GM13977 (cell line): ENCODE data around the gene TMBIM6.

ENCODE experiments used
- DNase-seq: peaks from one replicate; pipeline ENCODE4 v3.0.0; 2012; ENCODE audit warnings: low spot score
- CTCF ChIP-seq: IDR thresholded peaks from 2 replicates; pipeline ENCODE4 v1.5.1; 2012; ENCODE audit warnings: mild to moderate bottlenecking, control low read depth; ENCODE audit not compliant: insufficient read depth; ENCODE audit errors: extremely low read depth, missing control alignments
- in situ Hi-C: fragments of 300-500 bp; cut with MboI; formaldehyde crosslinking; loops from one replicate; pipeline ENCODE4 v1.12.0; 2022; ENCODE audit warnings: low sequenced_read_pairs, low pct_unique_long_range_greater_than_20kb, mixed read lengths, inconsistent platforms; ENCODE audit not compliant: unreplicated experiment

Gene TMBIM6

GRCh38 chr12:49808686-49809380 lies 67.5 kb downstream of the TMBIM6 start:
- DNase-seq: no peak
- TF ChIP-seq CTCF: no peak
- in situ Hi-C loops: no loop called here

- DNase-seq: no peak
- in situ Hi-C loops: no loop called here
- no peak for TF ChIP-seq CTCF
Observed at GRCh38 chr12:49809381-49809905, 68.1 kb downstream of the TMBIM6 start.

GRCh38 chr12:49809906-49810389 lies 68.6 kb downstream of the TMBIM6 start:
- no peak for DNase-seq
- in situ Hi-C loops: no loop called here
- TF ChIP-seq CTCF: no peak

- no peak for TF ChIP-seq CTCF
- no peak for DNase-seq
- in situ Hi-C loops: no loop called here
Observed at GRCh38 chr12:49811136-49811535, 69.8 kb downstream of the TMBIM6 start.

DNA sequence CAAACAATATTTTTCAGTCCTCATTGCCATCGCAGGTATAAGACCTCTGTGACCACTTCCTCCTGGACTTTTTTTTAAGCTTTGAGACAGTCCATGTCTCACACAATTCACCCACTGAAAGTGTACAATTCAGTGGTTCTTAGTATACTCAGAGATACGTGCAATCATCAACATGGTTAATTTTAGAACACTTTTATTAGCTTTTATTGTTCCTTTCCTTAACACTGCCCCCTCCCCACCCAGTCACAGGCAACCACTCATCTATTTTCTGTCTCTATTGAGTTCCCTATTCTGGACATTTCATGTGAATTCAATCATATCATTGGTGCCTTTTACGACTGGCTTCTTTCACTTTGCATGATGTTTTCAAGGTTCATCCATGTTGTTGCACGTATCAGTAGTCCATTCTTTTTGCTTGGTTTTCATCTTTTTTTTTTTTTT lies 70.6 kb downstream of the TMBIM6 start:
- DNase-seq: no peak
- TF ChIP-seq CTCF: no peak
- in situ Hi-C loops: no loop called here

- in situ Hi-C loops: no loop called here
- no peak for DNase-seq
- TF ChIP-seq CTCF: no peak
Observed at GRCh38 chr12:49813131-49813530, 71.8 kb downstream of the TMBIM6 start.
